SK-N-SH (cell line): Measurements from ENCODE around the gene ZP1.

Experiments used
- EP300 ChIP-seq, 2 experiments: IDR thresholded peaks; 2 replicates each; pipeline versions ENCODE4 v1.4.0 to v1.6.1; 2012; ENCODE audit warnings: borderline replicate concordance in 1 of 2, low read depth in 1 of 2, low read length in 1 of 2
- FOXJ3 ChIP-seq: sonication (generic); formaldehyde crosslinking; IDR thresholded peaks from 2 replicates; pipeline ENCODE4 v1.5.1; 2020; ENCODE audit warnings: mild to moderate bottlenecking, missing genetic modification reagents
- FOXM1 ChIP-seq: IDR thresholded peaks from 2 replicates; pipeline ENCODE4 v1.4.0; 2012; ENCODE audit warnings: low read depth, mild to moderate bottlenecking
- MAX ChIP-seq: IDR thresholded peaks from 2 replicates; pipeline ENCODE4 v1.4.0; 2012; ENCODE audit warnings: low read depth
- NRF1 ChIP-seq: IDR thresholded peaks from 2 replicates; pipeline ENCODE4 v1.6.1; 2012; ENCODE audit warnings: low read depth, mild to moderate bottlenecking, low read length
- POLR2AphosphoS5 ChIP-seq: IDR thresholded peaks from 2 replicates; pipeline ENCODE4 v1.6.1; 2012; ENCODE audit warnings: low read depth, low read length
- RAD21 ChIP-seq: IDR thresholded peaks from 2 replicates; pipeline ENCODE4 v1.6.1; 2012; ENCODE audit warnings: mild to moderate bottlenecking, low read length
- REST ChIP-seq: IDR thresholded peaks from 2 replicates; pipeline ENCODE4 v1.6.1; 2012; ENCODE audit warnings: mild to moderate bottlenecking, low read depth, low read length, moderate library complexity
- RFX5 ChIP-seq: IDR thresholded peaks from 2 replicates; pipeline ENCODE4 v1.6.1; 2012; ENCODE audit warnings: mild to moderate bottlenecking, improper control_type of control experiment, low read length
- TCF12 ChIP-seq: IDR thresholded peaks from 2 replicates; pipeline ENCODE4 v1.4.0; 2012
- TF ChIP-seq, protein P1 (sequence below): fragments of 150-350 bp; IDR thresholded peaks from 2 replicates; pipeline ENCODE4 v1.6.1; 2017; ENCODE audit warnings: antibody characterized with exemption, low read length, low read depth, borderline replicate concordance
- TF ChIP-seq, protein P2 (sequence below): fragments of 200-600 bp; sonication (generic); IDR thresholded peaks from 2 replicates; pipeline ENCODE4 v1.6.1; 2017; ENCODE audit warnings: antibody characterized with exemption, mild to moderate bottlenecking, moderate library complexity

DNA sequence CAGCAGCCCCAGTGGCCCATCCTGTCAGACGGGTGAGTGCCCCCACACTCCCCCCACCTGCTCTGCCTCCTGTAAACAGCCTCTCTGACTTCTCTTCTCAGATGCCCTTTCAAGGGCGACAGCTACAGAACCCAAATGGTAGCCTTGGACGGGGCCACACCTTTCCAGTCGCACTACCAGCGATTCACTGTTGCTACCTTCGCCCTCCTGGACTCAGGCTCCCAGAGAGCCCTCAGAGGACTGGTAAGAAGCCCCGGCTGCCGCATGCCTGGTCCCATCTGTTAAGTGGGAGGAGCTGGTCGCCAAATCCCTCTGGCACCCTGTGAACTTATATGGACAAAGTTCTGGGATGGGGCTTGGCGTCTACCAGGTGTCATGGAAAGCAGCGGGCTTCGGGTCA, 6.2 kb downstream of the ZP1 start:
- TF ChIP-seq RFX5 (no peak), EP300 (IDR thresholded peaks at IDR 0.05; ENCODE audit: borderline replicate concordance in 1 of 2, low read depth in 1 of 2, low read length in 1 of 2) (no peak), POLR2AphosphoS5 (no peak), RAD21 (no peak), MAX (no peak), FOXM1 (no peak), REST (no peak), NRF1 (no peak), TCF12 (no peak), FOXJ3 (no peak)
- TF ChIP-seq, protein P1, sequence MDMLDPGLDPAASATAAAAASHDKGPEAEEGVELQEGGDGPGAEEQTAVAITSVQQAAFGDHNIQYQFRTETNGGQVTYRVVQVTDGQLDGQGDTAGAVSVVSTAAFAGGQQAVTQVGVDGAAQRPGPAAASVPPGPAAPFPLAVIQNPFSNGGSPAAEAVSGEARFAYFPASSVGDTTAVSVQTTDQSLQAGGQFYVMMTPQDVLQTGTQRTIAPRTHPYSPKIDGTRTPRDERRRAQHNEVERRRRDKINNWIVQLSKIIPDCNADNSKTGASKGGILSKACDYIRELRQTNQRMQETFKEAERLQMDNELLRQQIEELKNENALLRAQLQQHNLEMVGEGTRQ: no peak
- TF ChIP-seq, protein P2, sequence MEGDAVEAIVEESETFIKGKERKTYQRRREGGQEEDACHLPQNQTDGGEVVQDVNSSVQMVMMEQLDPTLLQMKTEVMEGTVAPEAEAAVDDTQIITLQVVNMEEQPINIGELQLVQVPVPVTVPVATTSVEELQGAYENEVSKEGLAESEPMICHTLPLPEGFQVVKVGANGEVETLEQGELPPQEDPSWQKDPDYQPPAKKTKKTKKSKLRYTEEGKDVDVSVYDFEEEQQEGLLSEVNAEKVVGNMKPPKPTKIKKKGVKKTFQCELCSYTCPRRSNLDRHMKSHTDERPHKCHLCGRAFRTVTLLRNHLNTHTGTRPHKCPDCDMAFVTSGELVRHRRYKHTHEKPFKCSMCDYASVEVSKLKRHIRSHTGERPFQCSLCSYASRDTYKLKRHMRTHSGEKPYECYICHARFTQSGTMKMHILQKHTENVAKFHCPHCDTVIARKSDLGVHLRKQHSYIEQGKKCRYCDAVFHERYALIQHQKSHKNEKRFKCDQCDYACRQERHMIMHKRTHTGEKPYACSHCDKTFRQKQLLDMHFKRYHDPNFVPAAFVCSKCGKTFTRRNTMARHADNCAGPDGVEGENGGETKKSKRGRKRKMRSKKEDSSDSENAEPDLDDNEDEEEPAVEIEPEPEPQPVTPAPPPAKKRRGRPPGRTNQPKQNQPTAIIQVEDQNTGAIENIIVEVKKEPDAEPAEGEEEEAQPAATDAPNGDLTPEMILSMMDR: no peak
